Measurements from ENCODE around the gene CERS5. TPM values are rescaled to one million over a fixed set of nuclear protein-coding genes. Genes with fewer than 3 reads are reported as not detected.

The CERS5 gene
- total RNA-seq, 2 donors from 2014 or later: 6.7 to 11.2 TPM

Other genes with a start within 250 kb of the CERS5 start
- under 1 TPM in 1 of 2 donors, not detected in 1; 0.83 TPM for gene AQP2, start 216.6 kb downstream of the CERS5 start, total RNA-seq
- 1 to 10 TPM in 1 of 2 donors, not detected in 1; 2.1 TPM for gene AQP5, start 205.5 kb downstream of the CERS5 start, total RNA-seq
- under 1 TPM in 1 of 2 donors, not detected in 1; 0.08 TPM for gene AQP6, start 194.4 kb downstream of the CERS5 start, total RNA-seq
- 1 to 10 TPM; 2.6 to 3.3 TPM for gene RACGAP1, start 141.9 kb downstream of the CERS5 start, total RNA-seq
- 1 to 10 TPM in 1 of 2 donors, under 1 TPM in 1; 0.24 to 1.4 TPM for gene ASIC1, start 109.8 kb downstream of the CERS5 start, total RNA-seq
- gene SMARCD1, start 82.0 kb downstream of the CERS5 start, total RNA-seq: 10 to 100 TPM; 29.6 to 35.5 TPM
- 10 to 100 TPM in 1 of 2 donors, 1 to 10 TPM in 1; 8.8 to 38.7 TPM for gene GPD1, start 63.4 kb downstream of the CERS5 start, total RNA-seq
- gene COX14, start 55.1 kb downstream of the CERS5 start, total RNA-seq: 100 to 1,000 TPM; 139 to 181 TPM
- 10 to 100 TPM; 20.7 to 28.3 TPM for gene LIMA1, start 116.2 kb upstream of the CERS5 start, total RNA-seq
- not detected for gene FAM186A, start 229.2 kb upstream of the CERS5 start, total RNA-seq
- gene LARP4, start 233.5 kb upstream of the CERS5 start, total RNA-seq: 10 to 100 TPM; 42.9 to 43.0 TPM

Data from right atrium auricular region (tissue), 2 donors.